Caco-2 (cell line): ENCODE results near the gene CORIN. TPM values are rescaled to one million over a fixed set of nuclear protein-coding genes. Genes with fewer than 3 reads are reported as not detected.

Experiments used
- BruUV-seq: library from RNA; stranded (reverse); fragments of 400-500 nt; replicated peaks from 2 replicates; lab custom pipeline; 2021; lab: Mats Ljungman, UMichigan
- CTCF ChIA-PET: fragments of 300-600 bp; sonication (Branson Sonifier 250); formaldehyde crosslinking; loops from one replicate; lab custom pipeline; 2022; ENCODE audit warnings: antibody characterized with exemption; lab: Charles Lee
- POLR2A ChIA-PET: fragments of 300-600 bp; sonication (Branson Sonifier 250); formaldehyde crosslinking; loops from one replicate; lab custom pipeline; 2022; ENCODE audit warnings: antibody characterized with exemption; lab: Charles Lee
- DNase-seq, 2 experiments: peaks; one replicate each; pipeline versions ENCODE4 v3.0.0 to v3.0.0-alpha.2; 2020 to 2022
- H3K27me3 ChIP-seq: replicated peaks from 2 replicates; pipeline ENCODE4 v1.6.0; 2011; ENCODE audit warnings: low read length; ENCODE audit not compliant: control insufficient read depth, insufficient read depth
- H3K36me3 ChIP-seq: 2 replicates; pipeline ENCODE4 v1.5.1; 2011; ENCODE audit warnings: low read length; ENCODE audit not compliant: control insufficient read depth, insufficient read depth
- H3K4me1 ChIP-seq: fragments of 250-450 bp; sonication (Bioruptor Pico); 2 replicates; pipeline ENCODE4 v1.5.1; 2020; ENCODE audit warnings: mild to moderate bottlenecking
- H3K4me3 ChIP-seq: 2 replicates; pipeline ENCODE4 v1.5.1; 2011; ENCODE audit warnings: low read depth, mild to moderate bottlenecking, control low read depth, low read length
- H3K9me3 ChIP-seq: fragments of 250-450 bp; sonication (Bioruptor Pico); 2 replicates; pipeline ENCODE4 v1.5.1; 2020; ENCODE audit warnings: mild to moderate bottlenecking, moderate library complexity
- H3K27ac Mint-ChIP-seq: one replicate; pipeline ENCODE4 v1.8.0; 2022; ENCODE audit warnings: mixed read lengths; ENCODE audit not compliant: unreplicated experiment
- H3K27me3 Mint-ChIP-seq: one replicate; pipeline ENCODE4 v1.8.0; 2022; ENCODE audit warnings: mixed read lengths; ENCODE audit not compliant: insufficient read depth, unreplicated experiment
- H3K36me3 Mint-ChIP-seq: one replicate; pipeline ENCODE4 v1.8.0; 2022; ENCODE audit warnings: mild to moderate bottlenecking, mixed read lengths; ENCODE audit not compliant: insufficient read depth, unreplicated experiment
- H3K4me1 Mint-ChIP-seq: one replicate; pipeline ENCODE4 v1.8.0; 2022; ENCODE audit warnings: low read depth, mixed read lengths; ENCODE audit not compliant: unreplicated experiment
- H3K4me3 Mint-ChIP-seq: one replicate; pipeline ENCODE4 v1.8.0; 2022; ENCODE audit warnings: mild to moderate bottlenecking, moderate library complexity, mixed read lengths; ENCODE audit not compliant: unreplicated experiment
- H3K9me3 Mint-ChIP-seq: one replicate; pipeline ENCODE4 v1.8.0; 2022; ENCODE audit warnings: mixed read lengths; ENCODE audit not compliant: unreplicated experiment
- CTCF ChIP-seq, 2 experiments: fragments of 200-600 bp in 1 of 2; IDR thresholded peaks; 1 replicate in 1 of 2; 2 replicates in 1 of 2; pipeline versions ENCODE4 v1.5.1 to v1.8.0; 2011 to 2022; ENCODE audit warnings: antibody characterized with exemption in 1 of 2, control low read depth in 1 of 2, inconsistent platforms in 1 of 2, low read depth in 1 of 2, low read length in 1 of 2, mild to moderate bottlenecking in 1 of 2, moderate library complexity in 1 of 2; ENCODE audit not compliant: insufficient read depth in 1 of 2, severe bottlenecking in 1 of 2, unreplicated experiment in 1 of 2
- intact Hi-C: fragments of 100-400 bp; cut with micrococcal nuclease; formaldehyde crosslinking; loops from one replicate; pipeline ENCODE4 v1.10.0; 2022; ENCODE audit not compliant: unreplicated experiment
- total RNA-seq: library from RNA; stranded (reverse); gene quantifications from 2 replicates; pipeline ENCODE4 v1.2.3, GENCODE V29; 2022

The CORIN gene
- total RNA-seq, 1 experiment from 2014 or later: 0.27 TPM

- POLR2A ChIA-PET: no interaction called here
- Mint-ChIP-seq H3K4me1 (no peaks in the 10 kb centered on the region), H3K9me3 (peaks cover 24% of the 10 kb centered on the region), H3K4me3 (no peak overlapping the region), H3K27me3 (no peaks in the 10 kb centered on the region), H3K36me3 (no peaks in the 10 kb centered on the region), H3K27ac (no peak overlapping the region)
- H3K9me3 ChIP-seq: 0 out of 2 replicates have a peak, but pooled peaks cover 3% of the 10 kb centered on the region
- intact Hi-C loops: no loop called here
- H3K27me3 ChIP-seq: no peaks in the 10 kb centered on the region
- TF ChIP-seq CTCF (IDR thresholded peaks at IDR 0.05; ENCODE audit: insufficient read depth in 1 of 2, low read depth in 1 of 2, low read length in 1 of 2, severe bottlenecking in 1 of 2, unreplicated experiment in 1 of 2): no peak
- H3K36me3 ChIP-seq: no peaks in the 10 kb centered on the region
- no peak for DNase-seq
- no peak overlapping the region for H3K4me3 ChIP-seq
- no TSS peak for BruUV-seq
- no peaks in the 10 kb centered on the region for H3K4me1 ChIP-seq
- CTCF ChIA-PET: no interaction called here
Measured at GRCh38 chr4:47741200-47741599, 96.7 kb downstream of the CORIN start.

- Mint-ChIP-seq H3K36me3 (no peaks in the 10 kb centered on the region), H3K27ac (no peak overlapping the region), H3K4me3 (no peak overlapping the region), H3K4me1 (peaks cover 8% of the 10 kb centered on the region), H3K27me3 (no peaks in the 10 kb centered on the region), H3K9me3 (peaks cover 18% of the 10 kb centered on the region)
- no TSS peak for BruUV-seq
- POLR2A ChIA-PET: no interaction called here
- CTCF ChIA-PET: no interaction called here
- 0 out of 2 replicates have a peak, but pooled peaks cover 3% of the 10 kb centered on the region for H3K9me3 ChIP-seq
- intact Hi-C loops: no loop called here
- H3K4me1 ChIP-seq: peaks cover 6% of the 10 kb centered on the region
- no peaks in the 10 kb centered on the region for H3K27me3 ChIP-seq
- no peak for TF ChIP-seq CTCF (IDR thresholded peaks at IDR 0.05; ENCODE audit: insufficient read depth in 1 of 2, low read depth in 1 of 2, low read length in 1 of 2, severe bottlenecking in 1 of 2, unreplicated experiment in 1 of 2)
- no peak for DNase-seq
- H3K4me3 ChIP-seq: no peak overlapping the region
- no peaks in the 10 kb centered on the region for H3K36me3 ChIP-seq
Measured at GRCh38 chr4:47737326-47737725, 100.5 kb downstream of the CORIN start.

GRCh38 chr4:47736555-47736954, 101.3 kb downstream of the CORIN start:
- BruUV-seq: no TSS peak
- Mint-ChIP-seq H3K4me3 (no peak overlapping the region), H3K9me3 (peaks cover 20% of the 10 kb centered on the region), H3K27ac (no peak overlapping the region), H3K4me1 (peaks cover 8% of the 10 kb centered on the region), H3K27me3 (no peaks in the 10 kb centered on the region), H3K36me3 (no peaks in the 10 kb centered on the region)
- POLR2A ChIA-PET: no interaction called here
- Histone ChIP-seq H3K27me3 (no peaks in the 10 kb centered on the region), H3K4me1 (peaks cover 6% of the 10 kb centered on the region), H3K9me3 (0 out of 2 replicates have a peak, but pooled peaks cover 3% of the 10 kb centered on the region), H3K36me3 (no peaks in the 10 kb centered on the region), H3K4me3 (no peak overlapping the region)
- intact Hi-C loops: no loop called here
- no peak for DNase-seq
- no peak for TF ChIP-seq CTCF (IDR thresholded peaks at IDR 0.05; ENCODE audit: insufficient read depth in 1 of 2, low read depth in 1 of 2, low read length in 1 of 2, severe bottlenecking in 1 of 2, unreplicated experiment in 1 of 2)
- CTCF ChIA-PET: no interaction called here
